GM19467 (cell line): ENCODE results near the gene RMI2.

Experiments
- ATAC-seq: cut with Tn5 transposase; IDR thresholded peaks from one replicate; pipeline ENCODE4 v1.9.1; 2021; ENCODE audit warnings: mild to moderate bottlenecking, moderate library complexity; ENCODE audit not compliant: unreplicated experiment

RMI2 gene

GRCh38 chr16:11309895-11310633 lies 35.2 kb upstream of the RMI2 start:
- no peak for ATAC-seq

GRCh38 chr16:11310634-11310977 lies 34.7 kb upstream of the RMI2 start:
- no peak for ATAC-seq

- no peak for ATAC-seq
Measured at GRCh38 chr16:11310997-11311561, 34.2 kb upstream of the RMI2 start.

GRCh38 chr16:11312718-11313492 lies 32.4 kb upstream of the RMI2 start:
- ATAC-seq = no peak

GRCh38 chr16:11313493-11314308 lies 31.6 kb upstream of the RMI2 start:
- no peak for ATAC-seq

GRCh38 chr16:11314309-11314894 lies 30.9 kb upstream of the RMI2 start:
- ATAC-seq = no peak

- ATAC-seq = no peak
Measured at GRCh38 chr16:11315510-11315909, 29.7 kb upstream of the RMI2 start.

GRCh38 chr16:11316331-11317015 lies 28.8 kb upstream of the RMI2 start:
- no peak for ATAC-seq

GRCh38 chr16:11318817-11319216 lies 26.4 kb upstream of the RMI2 start:
- ATAC-seq = no peak

GRCh38 chr16:11319529-11320146 lies 25.6 kb upstream of the RMI2 start:
- ATAC-seq = no peak

GRCh38 chr16:11320170-11320569 lies 25.1 kb upstream of the RMI2 start:
- ATAC-seq = no peak

GRCh38 chr16:11321662-11322061 lies 23.6 kb upstream of the RMI2 start:
- no peak for ATAC-seq

GRCh38 chr16:11322823-11323222 lies 22.4 kb upstream of the RMI2 start:
- no peak for ATAC-seq

GRCh38 chr16:11323551-11324336 lies 21.5 kb upstream of the RMI2 start:
- ATAC-seq = no peak

GRCh38 chr16:11325404-11326083 lies 19.7 kb upstream of the RMI2 start:
- ATAC-seq = no peak

- no peak for ATAC-seq
Measured at GRCh38 chr16:11326084-11326736, 19.0 kb upstream of the RMI2 start.

GRCh38 chr16:11326737-11327276 lies 18.5 kb upstream of the RMI2 start:
- no peak for ATAC-seq
